SU-DHL-6 (cell line): ENCODE measurements around the gene SH3BP2.

Source experiments
- EZH2phosphoT487 ChIP-seq: fragments of 200-600 bp; sonication (generic), shearing (Covaris generic); conservative IDR thresholded peaks from 2 replicates; pipeline ENCODE4 v1.6.1; 2018; ENCODE audit warnings: mild to moderate bottlenecking, antibody characterized with exemption, low read length, moderate library complexity, mixed read lengths
- TF ChIP-seq, protein P1 (sequence below): fragments of 200-600 bp; sonication (generic); IDR thresholded peaks from one replicate; pipeline ENCODE4 v1.5.1; 2017; ENCODE audit warnings: antibody characterized with exemption, mild to moderate bottlenecking, low read length, moderate library complexity; ENCODE audit not compliant: insufficient read depth, poor library complexity, severe bottlenecking

DNA sequence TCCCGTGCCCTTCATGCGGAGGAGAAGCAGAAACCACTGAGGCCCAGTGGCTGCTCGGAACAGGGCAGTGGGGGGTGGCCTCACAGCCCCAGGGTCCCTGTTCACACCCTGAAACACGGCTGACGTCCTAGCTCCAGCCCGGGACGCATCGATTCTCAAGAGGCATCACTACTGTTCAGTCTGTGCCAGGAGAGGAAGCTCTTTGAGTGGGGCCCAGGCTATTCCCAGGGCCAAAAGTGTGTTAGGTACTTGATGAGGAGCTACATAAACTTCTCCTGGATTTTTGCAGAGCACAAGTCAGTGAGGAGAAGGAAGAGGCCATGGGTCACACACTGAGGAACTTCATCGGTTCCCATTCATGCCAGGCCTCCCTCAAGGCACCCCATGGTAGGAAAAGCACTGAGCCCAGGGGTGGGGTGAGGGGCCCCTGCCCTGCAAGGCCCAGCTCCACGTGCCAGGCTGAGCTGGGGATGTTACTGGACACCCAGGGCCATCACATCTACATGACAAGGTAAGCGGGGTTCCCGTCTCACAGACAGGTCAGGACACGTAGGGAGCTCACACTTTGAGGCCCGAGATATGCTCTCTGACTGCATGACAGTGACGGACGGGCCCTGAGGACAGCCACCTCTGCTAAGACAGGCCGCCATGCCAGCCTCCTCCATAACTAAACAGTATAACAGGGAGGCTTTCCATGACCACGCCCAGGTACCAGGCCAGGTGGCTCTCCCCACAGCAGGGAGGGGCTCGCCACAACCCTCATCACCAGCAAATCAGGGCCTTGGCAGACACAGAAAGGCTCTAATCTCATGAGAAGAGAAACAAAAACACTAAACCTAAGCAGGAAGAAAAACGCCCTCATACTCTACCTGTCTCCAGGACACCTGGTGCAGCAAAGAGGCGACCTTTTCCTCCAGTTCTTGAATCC, 49.1 kb upstream of the SH3BP2 start:
- TF ChIP-seq, protein P1, sequence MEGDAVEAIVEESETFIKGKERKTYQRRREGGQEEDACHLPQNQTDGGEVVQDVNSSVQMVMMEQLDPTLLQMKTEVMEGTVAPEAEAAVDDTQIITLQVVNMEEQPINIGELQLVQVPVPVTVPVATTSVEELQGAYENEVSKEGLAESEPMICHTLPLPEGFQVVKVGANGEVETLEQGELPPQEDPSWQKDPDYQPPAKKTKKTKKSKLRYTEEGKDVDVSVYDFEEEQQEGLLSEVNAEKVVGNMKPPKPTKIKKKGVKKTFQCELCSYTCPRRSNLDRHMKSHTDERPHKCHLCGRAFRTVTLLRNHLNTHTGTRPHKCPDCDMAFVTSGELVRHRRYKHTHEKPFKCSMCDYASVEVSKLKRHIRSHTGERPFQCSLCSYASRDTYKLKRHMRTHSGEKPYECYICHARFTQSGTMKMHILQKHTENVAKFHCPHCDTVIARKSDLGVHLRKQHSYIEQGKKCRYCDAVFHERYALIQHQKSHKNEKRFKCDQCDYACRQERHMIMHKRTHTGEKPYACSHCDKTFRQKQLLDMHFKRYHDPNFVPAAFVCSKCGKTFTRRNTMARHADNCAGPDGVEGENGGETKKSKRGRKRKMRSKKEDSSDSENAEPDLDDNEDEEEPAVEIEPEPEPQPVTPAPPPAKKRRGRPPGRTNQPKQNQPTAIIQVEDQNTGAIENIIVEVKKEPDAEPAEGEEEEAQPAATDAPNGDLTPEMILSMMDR: no peak
- TF ChIP-seq EZH2phosphoT487: no peak
